ENCODE data around the gene UBE2E1.

The UBE2E1 gene

GRCh38 chr3:23815879-23816278, 10.1 kb downstream of the UBE2E1 start:
- H3K36me3 ChIP-seq (ENCODE audit: insufficient read depth, low read length): peaks cover 21% of the 10 kb centered on the region; the same call in 1 of the 2 replicates
- peaks cover 98% of the 10 kb centered on the region for H3K79me2 ChIP-seq (ENCODE audit: insufficient read depth, low read length)
- peak overlapping the region; percentile 47 for H3K4me2 ChIP-seq (ENCODE audit: low read depth, low read length, poor library complexity, severe bottlenecking)
- H3K9me3 ChIP-seq (ENCODE audit: insufficient read depth, low read depth, low read length): no peaks in the 10 kb centered on the region
- H3K27me3 ChIP-seq (ENCODE audit: insufficient read depth, low read length, poor library complexity, severe bottlenecking): no peaks in the 10 kb centered on the region
- TF ChIP-seq EZH2phosphoT487 (IDR thresholded peaks at IDR 0.05; ENCODE audit: borderline replicate concordance) (no peak), CTCF (conservative IDR thresholded peaks at IDR 0.05; ENCODE audit: low read length) (no peak)
- H3K9ac ChIP-seq (ENCODE audit: low read depth, low read length, poor library complexity, severe bottlenecking): no peak overlapping the region
- H3F3A ChIP-seq (ENCODE audit: low read depth): no peaks in the 10 kb centered on the region
- H4K20me1 ChIP-seq (ENCODE audit: insufficient read depth, low read length, poor library complexity, severe bottlenecking): peaks cover 96% of the 10 kb centered on the region
- H3K4me3 ChIP-seq (ENCODE audit: low read length, poor library complexity, severe bottlenecking): no peak overlapping the region
- no peaks in the 10 kb centered on the region for H3K9me2 ChIP-seq (replicated peaks; ENCODE audit: low read depth, low read length)
- no peak overlapping the region for H2AFZ ChIP-seq (ENCODE audit: low read length)
- H3K4me1 ChIP-seq (ENCODE audit: insufficient read depth, low read length, poor library complexity, severe bottlenecking): peaks cover 59% of the 10 kb centered on the region

- H3K79me2 ChIP-seq (ENCODE audit: insufficient read depth, low read length): peaks cover 98% of the 10 kb centered on the region
- H3K4me3 ChIP-seq (ENCODE audit: low read length, poor library complexity, severe bottlenecking): no peak overlapping the region
Measured at GRCh38 chr3:23816721-23817120, 11.0 kb downstream of the UBE2E1 start.

GRCh38 chr3:23817508-23818223, 11.9 kb downstream of the UBE2E1 start:
- Histone ChIP-seq H3K4me2 (ENCODE audit: low read depth, low read length, poor library complexity, severe bottlenecking) (no peak overlapping the region), H3K9me2 (replicated peaks; ENCODE audit: low read depth, low read length) (no peaks in the 10 kb centered on the region), H3F3A (ENCODE audit: low read depth) (no peaks in the 10 kb centered on the region), H3K79me2 (ENCODE audit: insufficient read depth, low read length) (peaks cover 97% of the 10 kb centered on the region), H2AFZ (ENCODE audit: low read length) (no peak overlapping the region), H3K4me3 (ENCODE audit: low read length, poor library complexity, severe bottlenecking) (no peak overlapping the region), H4K20me1 (ENCODE audit: insufficient read depth, low read length, poor library complexity, severe bottlenecking) (peaks cover 94% of the 10 kb centered on the region), H3K4me1 (ENCODE audit: insufficient read depth, low read length, poor library complexity, severe bottlenecking) (peaks cover 49% of the 10 kb centered on the region), H3K9me3 (ENCODE audit: insufficient read depth, low read depth, low read length) (no peaks in the 10 kb centered on the region), H3K27me3 (ENCODE audit: insufficient read depth, low read length, poor library complexity, severe bottlenecking) (no peaks in the 10 kb centered on the region), H3K36me3 (ENCODE audit: insufficient read depth, low read length) (peaks cover 25% of the 10 kb centered on the region; the same call in 1 of the 2 replicates), H3K9ac (ENCODE audit: low read depth, low read length, poor library complexity, severe bottlenecking) (no peak overlapping the region)
- TF ChIP-seq CTCF (conservative IDR thresholded peaks at IDR 0.05; ENCODE audit: low read length): no peak
- TF ChIP-seq EZH2phosphoT487 (IDR thresholded peaks at IDR 0.05; ENCODE audit: borderline replicate concordance): no peak

More at GRCh38 chr3:23816721-23817120, 11.0 kb downstream of the UBE2E1 start:
- Histone ChIP-seq H3K27me3 (ENCODE audit: insufficient read depth, low read length, poor library complexity, severe bottlenecking) (no peaks in the 10 kb centered on the region), H3F3A (ENCODE audit: low read depth) (no peaks in the 10 kb centered on the region), H4K20me1 (ENCODE audit: insufficient read depth, low read length, poor library complexity, severe bottlenecking) (peaks cover 96% of the 10 kb centered on the region), H3K4me1 (ENCODE audit: insufficient read depth, low read length, poor library complexity, severe bottlenecking) (peaks cover 59% of the 10 kb centered on the region), H3K36me3 (ENCODE audit: insufficient read depth, low read length) (peaks cover 21% of the 10 kb centered on the region; the same call in 1 of the 2 replicates), H3K9ac (ENCODE audit: low read depth, low read length, poor library complexity, severe bottlenecking) (no peak overlapping the region), H3K9me2 (replicated peaks; ENCODE audit: low read depth, low read length) (no peaks in the 10 kb centered on the region), H3K4me2 (ENCODE audit: low read depth, low read length, poor library complexity, severe bottlenecking) (no peak overlapping the region), H2AFZ (ENCODE audit: low read length) (no peak overlapping the region), H3K9me3 (ENCODE audit: insufficient read depth, low read depth, low read length) (no peaks in the 10 kb centered on the region)
- TF ChIP-seq EZH2phosphoT487 (IDR thresholded peaks at IDR 0.05; ENCODE audit: borderline replicate concordance) (no peak), CTCF (conservative IDR thresholded peaks at IDR 0.05; ENCODE audit: low read length) (no peak)
